HK-2 (cell line): ENCODE data around the gene XPA.

Experiments
- DNase-seq: peaks from one replicate; pipeline ENCODE4 v3.0.0-alpha.2; 2018; ENCODE audit not compliant: unreplicated experiment

The XPA gene

DNA sequence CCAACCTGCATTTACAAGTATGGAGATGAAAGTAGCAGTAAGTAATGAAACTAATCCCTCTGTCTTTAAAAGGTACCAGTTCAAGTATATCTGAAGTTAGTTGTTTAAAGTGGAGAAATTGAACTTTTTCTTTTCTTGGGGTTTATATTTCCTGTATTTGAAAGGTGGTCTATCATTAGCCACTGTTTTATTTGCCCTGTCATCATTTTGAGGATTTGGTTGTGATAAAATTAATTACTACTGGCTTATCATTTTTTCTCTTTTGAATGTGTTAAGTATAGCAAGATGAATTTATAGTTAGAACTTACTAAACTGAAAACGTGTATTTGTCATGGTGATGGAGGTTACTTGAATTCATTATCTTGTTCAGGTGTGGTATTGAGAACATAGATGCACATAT is 38.4 kb downstream of the XPA start:
- DNase-seq = no peak

DNA sequence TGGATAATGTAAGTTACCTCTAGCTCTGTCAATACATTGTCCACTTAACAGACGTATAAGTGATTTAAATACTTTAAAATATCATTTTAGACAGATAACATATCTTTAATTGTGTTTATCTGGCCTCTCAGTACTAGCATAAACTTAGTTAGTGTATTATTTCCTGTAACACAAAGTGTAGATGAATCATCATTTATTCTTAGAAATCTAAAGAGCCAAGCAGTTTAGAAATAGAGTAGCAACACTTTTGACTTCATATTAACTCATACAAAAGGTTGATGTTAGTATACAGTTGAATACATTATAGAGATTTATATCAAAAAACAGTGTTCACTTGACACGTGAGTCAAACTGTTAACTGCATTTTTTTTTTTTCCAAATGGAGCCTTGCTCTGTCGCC is 45.5 kb downstream of the XPA start:
- no peak for DNase-seq

GRCh38 chr9:97647996-97648395 is 49.1 kb downstream of the XPA start:
- DNase-seq = no peak

DNA sequence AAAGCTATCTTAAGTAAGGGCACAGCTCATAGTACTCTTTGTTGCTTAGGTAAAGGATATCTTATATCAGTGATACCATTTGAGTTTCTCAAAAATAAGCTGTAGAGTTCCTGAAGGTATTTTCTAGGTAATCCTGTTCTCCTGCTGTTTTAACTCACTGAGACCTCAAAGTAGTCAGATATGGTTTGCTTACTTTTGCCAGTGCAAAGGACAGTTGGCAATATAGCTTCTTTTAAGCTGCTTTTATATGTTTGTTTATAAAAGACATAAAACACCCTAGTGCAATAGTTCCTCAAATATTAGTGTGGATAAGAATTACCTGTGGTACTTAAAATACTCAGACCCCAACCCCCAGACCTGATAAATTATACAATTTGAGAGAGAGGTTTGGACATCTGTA is 51.4 kb downstream of the XPA start:
- no peak for DNase-seq

DNA sequence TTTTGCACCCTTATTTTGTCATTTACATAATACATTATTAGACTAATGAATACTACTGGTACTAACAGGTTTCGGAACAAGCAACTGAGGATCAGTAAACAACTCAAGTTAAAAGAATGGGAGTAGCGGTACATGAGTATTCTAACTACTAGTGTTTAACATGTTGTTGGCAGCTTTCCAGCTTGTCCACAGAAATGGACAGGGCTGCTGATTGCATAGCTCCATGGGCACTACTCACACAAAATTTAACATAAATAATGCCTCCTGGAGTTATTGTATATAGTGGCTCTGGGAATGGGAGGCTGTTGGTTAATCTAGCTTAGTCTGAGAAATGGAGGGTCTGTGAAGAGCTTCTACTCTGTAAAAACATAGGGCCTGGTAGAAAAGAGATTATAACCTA is 56.8 kb downstream of the XPA start:
- DNase-seq = no peak

DNA sequence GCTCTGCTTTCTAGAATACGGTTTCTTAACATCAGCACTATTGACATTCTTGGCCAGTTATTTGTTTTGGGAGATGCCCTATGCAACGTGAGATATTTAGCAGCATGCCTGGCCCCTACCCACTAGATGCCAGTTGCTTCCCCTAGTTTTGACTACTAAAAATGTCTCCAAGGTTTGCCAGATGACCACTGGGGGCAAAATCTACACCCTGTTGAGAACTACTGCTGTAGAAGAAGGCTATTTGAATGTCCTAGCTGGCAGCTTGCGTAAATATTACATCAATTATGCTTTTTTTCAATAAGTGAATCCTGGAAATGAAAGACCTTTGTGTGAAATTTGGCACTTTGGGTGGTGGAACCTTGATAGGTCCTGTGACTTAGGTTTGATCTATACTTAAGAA is 58.5 kb downstream of the XPA start:
- DNase-seq = no peak

- no peak for DNase-seq
These were observed 60.2 kb downstream of the XPA start for GRCh38 chr9:97636903-97637302.

DNA sequence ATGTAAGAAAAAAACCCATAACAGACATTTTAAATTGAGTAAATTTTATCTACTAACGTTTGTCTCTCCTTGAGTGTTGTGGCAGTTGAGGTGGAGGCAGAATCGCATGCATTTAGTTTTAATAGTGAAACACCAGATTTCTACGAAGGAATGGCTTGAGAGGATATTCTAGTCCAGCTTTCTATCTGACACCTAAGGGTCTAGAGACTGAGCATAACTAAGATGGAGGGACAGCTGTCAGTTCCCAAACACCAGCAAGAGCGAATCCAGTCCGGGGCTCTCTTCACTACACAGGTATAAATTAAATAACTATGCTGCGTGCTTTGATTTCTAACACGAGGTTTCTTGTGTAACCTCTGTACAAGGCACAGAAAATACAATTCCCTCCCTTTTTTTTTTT is 62.1 kb downstream of the XPA start:
- DNase-seq = no peak

- no peak for DNase-seq
These were observed 63.2 kb downstream of the XPA start for GRCh38 chr9:97633859-97634490.

DNA sequence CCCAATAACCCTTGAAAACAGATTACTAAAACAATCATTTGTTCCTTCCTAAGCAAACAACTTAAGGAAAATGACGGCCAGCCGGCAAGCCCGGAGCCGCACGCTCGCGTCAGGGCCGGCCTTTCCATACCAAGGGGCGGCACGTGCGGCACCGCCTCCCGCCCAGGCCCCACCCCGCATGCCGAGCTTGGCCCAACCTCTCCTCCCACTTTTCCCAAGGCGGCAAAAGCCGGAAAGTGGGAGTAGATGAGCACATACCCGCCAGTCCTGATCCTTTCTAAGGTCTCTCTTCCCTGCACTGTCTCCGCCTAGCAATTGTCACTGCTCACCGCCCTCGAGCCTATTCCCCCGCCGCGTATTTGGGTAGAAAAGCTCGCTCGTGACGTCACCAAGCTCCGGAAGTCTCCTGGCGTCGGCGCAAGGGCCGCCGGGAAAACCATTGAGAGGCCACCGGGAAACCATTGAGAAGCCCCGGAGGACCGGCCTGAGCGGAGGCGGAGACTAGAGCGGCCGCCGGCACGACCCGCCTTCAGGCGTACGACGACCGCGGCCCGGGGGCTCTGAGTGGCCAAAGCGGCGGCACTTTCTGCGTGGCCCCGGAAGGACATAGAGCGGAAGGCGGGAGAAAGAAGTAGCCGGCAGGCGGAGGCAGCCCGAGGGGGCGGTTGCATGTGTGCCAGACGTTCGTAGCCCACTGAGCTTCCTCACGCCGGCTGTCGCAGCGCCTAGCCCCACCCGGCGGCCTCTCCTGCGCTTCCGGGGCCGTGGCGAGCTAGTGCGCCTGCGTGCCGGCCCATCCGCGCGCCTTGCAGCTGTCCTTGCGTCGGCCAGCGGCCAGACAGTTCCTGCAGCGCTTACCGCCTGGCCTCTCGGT is 63.9 kb downstream of the XPA start, which contains the start of the genes NCBP1 and TSTD2:
Gene NCBP1, plus strand, starts transcription at position 837 of the 874 bp plus-strand sequence. CDS start 61 bp downstream, outside the sequence.
Gene TSTD2, minus strand, starts transcription at position 384 of the 874 bp plus-strand sequence. CDS start 5,806 bp downstream, outside the sequence.
- peak; percentile 95 for DNase-seq

- peak; percentile 43 for DNase-seq
These were observed 64.7 kb downstream of the XPA start for GRCh38 chr9:97632248-97632984.

GRCh38 chr9:97630591-97630990 is 66.5 kb downstream of the XPA start:
- DNase-seq = no peak

GRCh38 chr9:97629156-97629555 is 68.0 kb downstream of the XPA start:
- DNase-seq = no peak

- no peak for DNase-seq
These were observed 68.5 kb downstream of the XPA start for GRCh38 chr9:97628668-97629067.

DNA sequence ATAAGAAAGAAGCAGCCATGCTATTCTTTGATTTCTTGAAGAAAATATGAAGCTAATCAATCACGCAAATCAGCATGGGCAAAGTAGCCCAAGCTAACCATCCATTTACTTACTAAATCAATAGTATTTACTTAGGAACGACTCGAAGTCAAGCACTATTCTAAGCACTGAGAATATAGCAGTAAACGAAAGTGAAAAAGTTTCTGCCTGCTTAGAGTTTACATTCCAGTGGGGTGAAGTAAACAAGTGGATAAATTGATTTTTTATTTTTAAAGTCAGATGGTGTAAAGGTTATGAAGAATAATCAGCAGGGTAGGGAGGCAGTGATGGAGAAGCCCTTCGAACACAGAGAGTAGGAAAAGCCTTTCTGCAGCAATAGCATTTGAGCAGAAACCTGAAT is 69.5 kb downstream of the XPA start:
- no peak for DNase-seq

DNA sequence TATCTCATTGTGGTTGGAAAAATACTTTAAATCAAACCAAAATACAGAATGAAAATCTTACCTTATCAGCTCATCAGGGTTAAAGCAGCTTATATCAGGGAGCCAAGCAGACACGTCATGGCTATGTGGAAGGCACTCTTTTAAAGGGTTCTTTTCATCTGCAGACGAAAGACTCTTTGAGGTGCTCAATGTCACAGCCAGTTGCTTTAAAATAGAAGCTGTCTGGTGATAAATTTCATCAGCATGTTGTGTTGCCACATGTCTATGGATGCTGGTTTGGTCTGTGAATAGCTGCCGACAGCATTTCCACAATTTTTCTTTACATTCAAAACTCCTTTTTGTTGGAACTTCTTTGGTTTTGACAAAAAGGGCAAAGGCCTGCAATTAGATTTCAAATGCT is 71.5 kb downstream of the XPA start:
- DNase-seq = no peak
